ENCODE data around the gene GALNT12.

The GALNT12 gene

DNA sequence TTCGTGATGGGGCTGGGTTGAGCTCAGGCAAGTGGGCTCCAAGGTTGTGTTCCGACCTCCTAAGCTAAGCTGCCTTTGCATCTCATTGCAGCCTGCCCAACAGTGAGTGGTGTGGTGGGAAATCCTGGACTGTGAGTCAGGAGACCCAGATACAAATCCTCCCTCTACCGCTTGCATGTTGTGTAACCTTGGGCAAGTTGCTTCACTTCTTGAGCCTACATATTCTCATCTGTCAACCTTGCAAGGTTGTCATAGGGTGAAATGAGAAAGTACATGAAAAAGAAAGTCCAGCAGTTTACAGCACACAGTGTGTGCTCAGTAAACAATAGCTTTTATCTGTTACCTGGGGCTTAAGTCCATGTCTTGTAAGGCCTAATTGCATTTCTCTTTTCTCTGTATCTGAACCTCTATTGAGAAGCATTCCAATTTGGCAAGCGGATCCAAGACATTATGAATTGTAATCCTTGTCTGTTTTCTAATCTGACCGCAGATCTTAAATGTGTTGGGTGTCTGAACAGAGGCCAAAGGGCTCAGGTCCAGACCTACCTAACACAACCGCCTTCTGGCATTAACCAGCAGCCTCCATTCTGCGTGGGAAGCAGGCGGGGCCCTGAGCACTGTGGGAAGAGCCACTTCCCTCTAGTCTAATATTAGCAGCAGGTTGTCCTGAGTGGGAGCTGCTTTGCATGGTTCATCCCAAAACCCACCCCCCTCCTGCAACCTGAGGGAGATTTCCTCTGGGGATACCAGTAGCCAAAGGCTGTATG lies 1.8 kb upstream of the GALNT12 start:
- DNase-seq = no peak

DNA sequence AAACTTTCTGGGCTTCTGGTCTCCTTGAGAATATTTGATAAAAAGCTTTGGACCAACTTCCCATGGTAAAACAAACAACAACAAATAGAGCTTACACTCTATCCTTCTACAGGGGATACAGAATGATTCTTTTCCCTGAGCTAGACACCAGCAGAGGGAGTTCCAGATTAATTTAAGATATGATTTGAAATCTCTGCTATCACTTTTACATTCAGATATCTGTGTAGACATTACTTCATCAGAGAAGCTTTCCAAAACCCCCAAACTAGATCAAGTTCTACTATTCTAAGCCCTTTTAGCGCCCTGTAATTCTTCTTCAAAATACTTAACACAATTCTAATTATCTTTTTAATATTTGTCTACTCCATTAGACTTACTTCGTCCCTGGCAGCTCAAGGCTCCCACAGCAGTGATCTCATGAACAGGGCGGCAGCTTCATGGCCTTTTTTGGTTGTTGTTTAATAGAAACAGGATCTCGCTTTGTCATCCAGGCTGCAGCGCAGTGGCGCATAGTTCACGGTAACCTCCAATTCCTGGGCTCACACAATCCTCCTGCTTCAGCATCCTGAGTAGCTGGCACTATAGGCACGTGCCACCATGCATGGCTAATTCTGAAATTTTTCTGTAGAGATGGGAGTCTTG lies 955 bp upstream of the GALNT12 start:
- peak; percentile 5 for DNase-seq

GRCh38 chr9:98807814-98808195 lies 335 bp downstream of the GALNT12 start:
- no peak for DNase-seq

DNA sequence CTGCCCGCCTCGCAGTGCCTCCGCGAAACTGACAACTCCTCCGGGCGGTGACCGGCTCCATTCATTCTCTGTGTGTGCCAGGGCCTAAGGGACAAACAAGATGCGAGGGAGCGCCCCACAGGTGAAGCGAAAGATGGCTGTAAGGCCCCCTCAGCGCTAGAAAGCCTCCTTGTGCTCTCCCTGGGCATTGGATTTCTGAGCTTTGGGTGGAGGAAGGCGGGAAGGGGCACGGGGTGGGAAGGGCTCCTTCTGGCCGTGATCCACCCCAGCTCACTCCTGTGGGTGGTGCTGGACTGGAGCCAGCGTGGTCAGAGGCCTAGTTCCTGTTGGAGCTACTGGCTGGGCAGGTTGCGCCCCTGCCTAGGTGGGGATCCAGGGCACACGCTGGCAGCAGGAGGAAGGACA lies 943 bp downstream of the GALNT12 start:
- peak; percentile 21 for DNase-seq

DNA sequence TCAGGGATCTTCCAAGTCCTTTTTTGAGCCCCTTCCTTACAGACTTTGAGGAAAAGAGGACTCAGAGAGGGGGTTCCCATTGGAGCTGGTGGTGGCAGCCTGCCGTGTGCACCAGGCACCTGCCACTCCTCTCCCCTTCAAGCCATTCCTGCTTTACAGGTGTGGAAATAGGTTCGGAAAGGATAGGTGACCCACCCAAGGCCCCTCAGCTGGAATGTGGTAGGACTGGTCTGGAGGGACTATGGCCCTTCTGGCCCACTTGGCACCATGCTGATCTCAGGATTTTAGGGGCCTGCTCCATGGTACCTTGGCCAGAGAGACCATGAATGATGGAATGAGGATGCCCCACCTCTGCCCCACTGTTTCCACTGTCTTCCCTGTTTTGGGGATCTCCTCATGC lies 1.4 kb downstream of the GALNT12 start:
- DNase-seq = no peak

- peak; percentile 6 for DNase-seq
Measured at GRCh38 chr9:98809311-98810101, 2.0 kb downstream of the GALNT12 start.

- no peak for DNase-seq
Measured at GRCh38 chr9:98810102-98810842, 2.8 kb downstream of the GALNT12 start.

DNA sequence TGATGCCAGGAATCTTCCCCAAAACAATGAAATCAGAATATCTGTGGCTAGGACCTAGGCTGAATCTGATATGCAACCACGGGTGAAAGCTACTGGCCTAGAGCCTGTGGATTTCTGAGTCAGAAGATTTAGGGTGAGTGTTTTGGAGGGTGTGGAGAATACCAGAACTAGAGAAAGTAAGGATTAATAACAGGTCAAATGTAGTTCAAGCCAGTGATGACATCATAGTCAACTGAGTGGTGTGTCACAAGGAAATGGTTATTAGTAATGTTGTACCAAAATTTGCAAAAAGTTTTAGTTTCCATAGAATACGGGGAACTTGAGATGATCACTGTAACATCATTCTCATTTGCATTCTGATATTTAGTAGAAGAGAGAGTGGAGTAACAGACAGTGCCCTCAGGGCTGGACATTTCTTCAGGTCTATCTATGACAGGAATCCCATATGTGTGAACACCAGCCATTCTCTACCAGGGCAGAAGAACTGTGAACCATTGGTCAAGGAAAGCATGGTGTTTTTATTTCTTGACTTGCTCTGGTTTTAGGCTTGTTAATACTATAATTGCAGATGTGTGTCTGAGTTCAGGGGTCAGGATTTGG lies 3.7 kb downstream of the GALNT12 start:
- DNase-seq = no peak

DNA sequence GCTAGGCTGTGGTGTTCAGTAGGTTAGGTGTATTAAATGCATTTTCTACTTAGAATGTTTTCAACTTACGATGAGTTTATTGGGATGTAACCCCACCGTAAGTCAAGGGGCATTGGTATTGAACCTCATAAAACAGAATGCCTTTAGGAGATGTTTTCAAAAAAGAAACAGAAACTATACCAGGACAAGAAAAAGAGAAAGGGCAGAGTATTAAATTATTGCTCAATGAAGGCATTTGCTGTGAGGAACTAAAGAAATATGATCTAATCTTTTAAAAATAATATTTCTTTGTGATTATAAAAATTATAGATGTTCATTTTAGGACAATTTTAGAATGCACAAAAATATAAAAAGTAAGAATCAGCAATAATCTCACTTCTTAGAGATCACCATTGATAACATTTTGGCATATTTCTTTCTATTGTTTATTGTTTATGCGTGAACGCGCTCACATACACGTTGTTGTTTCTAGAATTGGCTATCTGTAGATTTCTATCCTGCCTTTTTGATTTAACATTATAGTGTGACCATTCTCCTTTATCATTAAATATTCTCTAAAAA lies 8.0 kb downstream of the GALNT12 start:
- no peak for DNase-seq

- no peak for DNase-seq
Measured at GRCh38 chr9:98818764-98819163, 11.3 kb downstream of the GALNT12 start.

- DNase-seq = no peak
Measured at GRCh38 chr9:98819231-98819630, 11.8 kb downstream of the GALNT12 start.

- DNase-seq = no peak
Measured at GRCh38 chr9:98821831-98822230, 14.4 kb downstream of the GALNT12 start.

DNA sequence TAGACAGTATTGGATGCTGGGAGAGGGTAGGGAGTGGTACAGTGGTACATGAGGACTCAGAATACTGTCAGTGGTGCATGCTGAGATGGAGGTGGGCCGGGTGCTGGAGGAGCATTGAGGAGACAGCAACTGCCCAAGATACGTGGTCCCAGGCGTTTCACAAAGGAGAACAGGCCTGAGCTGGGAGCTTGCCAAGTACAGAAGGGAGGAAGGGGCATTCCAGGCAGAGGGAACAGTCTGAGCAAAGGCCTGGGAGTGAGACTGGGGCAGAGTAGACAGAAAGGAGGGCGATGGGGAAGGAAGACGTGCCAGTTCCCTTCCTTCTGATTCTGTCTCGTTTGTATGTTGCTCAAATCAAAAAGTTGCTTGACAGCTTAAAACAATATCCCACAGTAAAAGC lies 15.2 kb downstream of the GALNT12 start:
- no peak for DNase-seq

- no peak for DNase-seq
Measured at GRCh38 chr9:98823666-98824334, 16.3 kb downstream of the GALNT12 start.

DNA sequence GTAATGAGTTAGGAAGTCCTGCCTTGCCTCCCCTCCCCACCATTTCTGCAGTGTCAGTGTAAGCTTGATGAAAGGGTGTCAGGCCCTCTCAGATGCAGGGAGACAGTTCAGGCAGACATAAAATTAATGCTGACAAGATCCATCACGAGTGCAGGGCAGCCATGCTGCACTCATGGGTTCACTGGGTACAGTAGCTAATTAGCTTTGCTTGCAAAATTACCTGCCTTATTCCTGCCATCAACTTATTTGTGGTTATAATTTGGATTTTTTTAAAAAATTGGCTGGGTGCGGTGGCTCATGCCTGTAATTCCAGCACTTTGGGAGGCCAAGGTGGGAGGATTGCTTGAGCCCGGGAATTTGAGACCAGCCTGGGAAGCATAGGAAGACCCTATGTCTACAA lies 17.9 kb downstream of the GALNT12 start:
- DNase-seq = no peak

DNA sequence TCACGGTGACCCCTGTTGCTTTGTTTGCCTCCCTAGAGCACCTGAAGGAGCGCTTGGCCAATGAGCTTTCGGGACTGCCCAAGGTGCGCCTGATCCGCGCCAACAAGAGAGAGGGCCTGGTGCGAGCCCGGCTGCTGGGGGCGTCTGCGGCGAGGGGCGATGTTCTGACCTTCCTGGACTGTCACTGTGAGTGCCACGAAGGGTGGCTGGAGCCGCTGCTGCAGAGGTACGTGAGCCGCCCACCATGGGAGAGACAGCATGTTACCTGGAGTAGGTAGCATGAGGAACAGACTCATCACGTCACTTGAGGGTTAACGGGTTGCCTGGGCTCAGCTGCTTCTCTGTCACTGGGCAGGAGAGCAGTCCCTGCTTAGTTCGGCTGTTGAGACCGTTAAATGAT lies 19.2 kb downstream of the GALNT12 start:
- no peak for DNase-seq

GRCh38 chr9:98829766-98830165 lies 22.3 kb downstream of the GALNT12 start:
- no peak for DNase-seq

- DNase-seq = no peak
Measured at GRCh38 chr9:98830554-98830953, 23.1 kb downstream of the GALNT12 start.

GRCh38 chr9:98831696-98832095 lies 24.2 kb downstream of the GALNT12 start:
- no peak for DNase-seq

GRCh38 chr9:98832768-98833089 lies 25.3 kb downstream of the GALNT12 start:
- DNase-seq = no peak

DNA sequence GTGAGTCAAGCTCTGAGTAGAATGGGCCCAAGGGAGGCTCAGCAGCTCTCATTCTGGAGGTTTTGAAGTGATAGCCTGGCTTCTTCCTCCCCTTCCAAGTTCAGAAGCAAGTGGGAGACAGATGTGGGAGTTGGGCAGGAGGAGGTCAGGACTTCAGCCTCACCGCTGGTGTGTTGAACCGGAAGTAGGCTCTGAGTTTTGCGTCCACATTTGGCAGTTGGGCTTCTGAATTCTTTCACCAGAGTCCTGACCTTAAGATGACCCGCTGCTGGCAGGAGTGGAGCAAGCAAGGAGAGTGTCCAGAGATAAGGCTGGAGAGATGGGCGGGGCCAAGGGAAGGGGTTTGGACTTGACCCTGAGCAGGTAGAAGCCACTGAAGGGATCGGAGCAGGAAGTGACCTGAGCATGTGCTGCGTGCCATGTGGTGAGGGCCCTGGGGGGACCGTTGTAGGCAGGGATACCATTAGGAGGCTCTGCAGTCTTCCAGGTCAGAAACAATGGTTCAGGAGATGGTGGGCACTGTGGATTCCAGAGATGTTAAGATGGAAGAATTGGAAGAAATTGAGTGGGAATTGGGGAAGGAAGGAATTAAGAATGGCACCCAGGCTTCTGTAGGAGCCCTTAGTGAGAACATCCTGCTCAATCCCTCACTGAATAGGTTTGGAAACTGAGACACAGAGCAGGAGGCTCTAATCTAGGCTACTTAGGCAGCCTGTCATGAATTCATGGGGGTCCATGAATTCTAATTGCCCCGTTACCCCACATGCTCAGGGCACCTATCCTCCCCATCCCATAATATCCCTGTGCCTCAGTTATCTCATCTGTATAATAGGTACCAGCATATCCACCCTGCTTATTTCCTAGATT lies 25.9 kb downstream of the GALNT12 start:
- no peak for DNase-seq
